Keratinocyte (primary cell): ENCODE measurements around the gene PLD1. TPM values are rescaled to one million over a fixed set of nuclear protein-coding genes. Genes with fewer than 3 reads are reported as not detected.
"Not testable (repeated sequence)": the region's sequence is repeated elsewhere in the genome, so short reads cannot be mapped to it uniquely, and the experiment has no call there.

ENCODE experiments used
- DNase-seq: peaks from one replicate; pipeline ENCODE4 v3.0.0-alpha.2; 2011; ENCODE audit warnings: low read depth, missing footprints, low spot score
- FAIRE-seq: peaks from 2 replicates; lab custom pipeline; 2011; peaks lifted over from hg19 to GRCh38; lab: Jason Lieb, UNC
- H2AFZ ChIP-seq: 2 replicates; pipeline ENCODE4 v1.6.0; 2012; ENCODE audit warnings: low read length, control low read depth, inconsistent platforms; ENCODE audit not compliant: control insufficient read depth
- H3K27ac ChIP-seq: 2 replicates; pipeline ENCODE4 v1.5.1; 2011; ENCODE audit warnings: low read length; ENCODE audit not compliant: control insufficient read depth, insufficient read depth
- H3K27me3 ChIP-seq: 3 replicates; pipeline ENCODE4 v1.6.0; 2011; ENCODE audit warnings: low read length; ENCODE audit not compliant: control insufficient read depth, insufficient read depth; ENCODE audit errors: extremely low read depth
- H3K36me3 ChIP-seq, 2 experiments: 2 replicates in 1 of 2; 3 replicates in 1 of 2; pipeline ENCODE4 v1.5.1; 2011; ENCODE audit warnings: low read length in 2 of 2, mild to moderate bottlenecking in 1 of 2; ENCODE audit not compliant: control insufficient read depth in 2 of 2, insufficient read depth in 2 of 2; ENCODE audit errors: extremely low read depth in 1 of 2
- H3K4me1 ChIP-seq: 3 replicates; pipeline ENCODE4 v1.5.1; 2011; ENCODE audit warnings: low read length; ENCODE audit not compliant: control insufficient read depth, insufficient read depth; ENCODE audit errors: extremely low read depth
- H3K4me2 ChIP-seq: 3 replicates; pipeline ENCODE4 v1.6.0; 2011; ENCODE audit warnings: low read depth, low read length; ENCODE audit not compliant: control insufficient read depth, insufficient read depth; ENCODE audit errors: extremely low read depth
- H3K4me3 ChIP-seq, 3 experiments: fragments of 200-600 bp in 1 of 3; sonication (generic) in 1 of 3; 2 replicates in 2 of 3; 3 replicates in 1 of 3; pipeline ENCODE4 v1.5.1; 2011 to 2016; ENCODE audit warnings: low read length in 3 of 3, mild to moderate bottlenecking in 3 of 3, control low read depth in 2 of 3, inconsistent platforms in 1 of 3, low read depth in 1 of 3, mixed read lengths in 1 of 3, mixed run types in 1 of 3, moderate library complexity in 1 of 3; ENCODE audit not compliant: control insufficient read depth in 2 of 3, insufficient read depth in 2 of 3; ENCODE audit errors: extremely low read depth in 1 of 3
- H3K79me2 ChIP-seq: 2 replicates; pipeline ENCODE4 v1.6.0; 2012; ENCODE audit warnings: low read length; ENCODE audit not compliant: control insufficient read depth, insufficient read depth
- H3K9ac ChIP-seq: 3 replicates; pipeline ENCODE4 v1.6.0; 2011; ENCODE audit warnings: low read length; ENCODE audit not compliant: control insufficient read depth, insufficient read depth; ENCODE audit errors: extremely low read depth
- H3K9me1 ChIP-seq: 3 replicates; pipeline ENCODE4 v1.6.0; 2011; ENCODE audit warnings: low read length; ENCODE audit not compliant: control insufficient read depth, insufficient read depth; ENCODE audit errors: extremely low read depth
- H3K9me3 ChIP-seq: 2 replicates; pipeline ENCODE4 v1.5.1; 2012; ENCODE audit warnings: low read depth, low read length; ENCODE audit not compliant: control insufficient read depth
- H4K20me1 ChIP-seq: 3 replicates; pipeline ENCODE4 v1.6.0; 2011; ENCODE audit warnings: low read length; ENCODE audit not compliant: control insufficient read depth, insufficient read depth; ENCODE audit errors: extremely low read depth
- EZH2 ChIP-seq: IDR thresholded peaks from one replicate; pipeline ENCODE4 v1.6.1; 2012; ENCODE audit warnings: inconsistent platforms, mild to moderate bottlenecking, low read length, moderate library complexity
- dilution Hi-C: fragments of 300-500 bp; cut with MboI; formaldehyde crosslinking; loops from one replicate; pipeline ENCODE4 v1.7.0; 2020; ENCODE audit warnings: low sequenced_read_pairs; ENCODE audit not compliant: extremely low pct_ligation_motif_present
- polyA minus RNA-seq, 3 experiments: library from RNA; depleted of rRNA, polyadenylated mRNA; stranded (reverse); fragments of >200 nt; gene quantifications; 1 replicate in 1 of 3; 2 replicates in 1 of 3; 3 replicates in 1 of 3; pipeline ENCODE4 v1.2.3, GENCODE V29; 2011
- polyA plus RNA-seq, 5 experiments: library from polyadenylated mRNA; depleted of rRNA in 3 of 5; stranded (reverse) in 3 of 5; stranded (forward) in 1 of 5; unstranded in 1 of 5; fragments of >200 nt; gene quantifications; 1 replicate in 1 of 5; 2 replicates in 3 of 5; 3 replicates in 1 of 5; pipeline versions ENCODE4 v1.2.1 to v1.2.3, GENCODE V29; 2011 to 2012; ENCODE audit warnings: missing spikeins in 2 of 5, low read depth in 1 of 5, low replicate concordance in 1 of 5
- TF ChIP-seq, protein P1 (sequence below), 3 experiments: IDR thresholded peaks in 1 of 3; conservative IDR thresholded peaks in 1 of 3; optimal IDR thresholded peaks in 1 of 3; 2 replicates in 2 of 3; 3 replicates in 1 of 3; pipeline versions ENCODE3 to v1.5.1; 2011; ENCODE audit warnings: low read length in 3 of 3, mild to moderate bottlenecking in 3 of 3, moderate library complexity in 2 of 3, control low read depth in 1 of 3, inconsistent platforms in 1 of 3; ENCODE audit not compliant: insufficient read depth in 2 of 3; ENCODE audit errors: extremely low read depth in 1 of 3

The PLD1 gene, protein sequence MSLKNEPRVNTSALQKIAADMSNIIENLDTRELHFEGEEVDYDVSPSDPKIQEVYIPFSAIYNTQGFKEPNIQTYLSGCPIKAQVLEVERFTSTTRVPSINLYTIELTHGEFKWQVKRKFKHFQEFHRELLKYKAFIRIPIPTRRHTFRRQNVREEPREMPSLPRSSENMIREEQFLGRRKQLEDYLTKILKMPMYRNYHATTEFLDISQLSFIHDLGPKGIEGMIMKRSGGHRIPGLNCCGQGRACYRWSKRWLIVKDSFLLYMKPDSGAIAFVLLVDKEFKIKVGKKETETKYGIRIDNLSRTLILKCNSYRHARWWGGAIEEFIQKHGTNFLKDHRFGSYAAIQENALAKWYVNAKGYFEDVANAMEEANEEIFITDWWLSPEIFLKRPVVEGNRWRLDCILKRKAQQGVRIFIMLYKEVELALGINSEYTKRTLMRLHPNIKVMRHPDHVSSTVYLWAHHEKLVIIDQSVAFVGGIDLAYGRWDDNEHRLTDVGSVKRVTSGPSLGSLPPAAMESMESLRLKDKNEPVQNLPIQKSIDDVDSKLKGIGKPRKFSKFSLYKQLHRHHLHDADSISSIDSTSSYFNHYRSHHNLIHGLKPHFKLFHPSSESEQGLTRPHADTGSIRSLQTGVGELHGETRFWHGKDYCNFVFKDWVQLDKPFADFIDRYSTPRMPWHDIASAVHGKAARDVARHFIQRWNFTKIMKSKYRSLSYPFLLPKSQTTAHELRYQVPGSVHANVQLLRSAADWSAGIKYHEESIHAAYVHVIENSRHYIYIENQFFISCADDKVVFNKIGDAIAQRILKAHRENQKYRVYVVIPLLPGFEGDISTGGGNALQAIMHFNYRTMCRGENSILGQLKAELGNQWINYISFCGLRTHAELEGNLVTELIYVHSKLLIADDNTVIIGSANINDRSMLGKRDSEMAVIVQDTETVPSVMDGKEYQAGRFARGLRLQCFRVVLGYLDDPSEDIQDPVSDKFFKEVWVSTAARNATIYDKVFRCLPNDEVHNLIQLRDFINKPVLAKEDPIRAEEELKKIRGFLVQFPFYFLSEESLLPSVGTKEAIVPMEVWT
- polyA plus RNA-seq (8.1 to 18.1 TPM (median 14.7 TPM) in 3 replicates), polyA minus RNA-seq (3.9 to 67.5 TPM (median 38.3 TPM) in 3 replicates)
- 8.5 TPM for polyA plus RNA-seq (2011; ENCODE audit: low read depth)
- 5.1 and 9.8 TPM in 2 replicates for polyA plus RNA-seq (2011; cell fraction: cytosol; rRNA removed)
- 27.1 and 28.4 TPM in 2 replicates for polyA plus RNA-seq (2011; cell fraction: nucleus; rRNA removed)
- polyA plus RNA-seq (2012; ENCODE audit: low replicate concordance): 6.1 and 9.3 TPM in 2 replicates
- 5.9 TPM for polyA minus RNA-seq (2011; cell fraction: cytosol; rRNA and poly(A)+ RNA removed)
- 51.8 and 109 TPM in 2 replicates for polyA minus RNA-seq (2011; cell fraction: nucleus; rRNA and poly(A)+ RNA removed)

DNA sequence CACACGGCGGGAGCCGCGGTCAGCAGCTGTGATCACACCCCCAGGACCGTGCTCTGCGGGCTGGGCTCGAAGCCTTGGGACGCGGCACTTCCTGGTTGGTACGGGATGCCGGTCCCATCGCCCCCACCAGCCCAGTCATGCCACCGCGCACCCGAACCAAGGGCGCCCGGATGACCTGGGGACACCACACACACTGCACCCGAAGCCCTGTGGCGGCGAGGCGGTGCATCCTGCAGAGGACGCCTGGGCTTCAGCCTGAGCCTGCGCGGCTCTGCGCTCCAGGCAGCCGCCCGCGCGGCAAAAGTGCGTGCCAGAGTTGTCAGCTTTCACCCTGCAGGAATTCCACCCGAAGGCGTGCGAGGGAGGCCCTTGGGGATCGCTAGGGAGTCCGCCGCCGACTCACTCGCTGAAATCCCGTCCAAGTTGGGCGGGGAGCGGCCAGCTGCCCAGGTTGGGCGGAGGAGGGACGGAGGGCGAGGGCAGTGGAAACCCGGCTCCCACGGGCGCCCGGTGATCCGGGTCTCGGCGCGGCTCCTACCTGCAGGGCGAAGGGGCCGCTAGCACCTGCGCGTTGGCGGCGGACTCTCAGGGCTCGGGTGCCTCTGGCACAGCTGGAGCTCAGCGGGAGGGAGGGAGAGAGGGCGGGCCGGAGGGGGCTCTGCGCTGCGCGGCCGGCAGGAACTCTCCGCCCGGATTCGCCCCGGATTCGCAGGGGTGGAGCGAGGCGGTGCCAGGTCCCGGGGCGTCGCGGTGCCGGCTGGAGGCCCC, at the start of gene PLD1:
Gene PLD1 (minus strand): TSS at position 623 of the 768 bp plus-strand sequence. CDS start 72,432 bp downstream, outside the sequence.
- no peak for TF ChIP-seq EZH2
- TF ChIP-seq, protein P1, sequence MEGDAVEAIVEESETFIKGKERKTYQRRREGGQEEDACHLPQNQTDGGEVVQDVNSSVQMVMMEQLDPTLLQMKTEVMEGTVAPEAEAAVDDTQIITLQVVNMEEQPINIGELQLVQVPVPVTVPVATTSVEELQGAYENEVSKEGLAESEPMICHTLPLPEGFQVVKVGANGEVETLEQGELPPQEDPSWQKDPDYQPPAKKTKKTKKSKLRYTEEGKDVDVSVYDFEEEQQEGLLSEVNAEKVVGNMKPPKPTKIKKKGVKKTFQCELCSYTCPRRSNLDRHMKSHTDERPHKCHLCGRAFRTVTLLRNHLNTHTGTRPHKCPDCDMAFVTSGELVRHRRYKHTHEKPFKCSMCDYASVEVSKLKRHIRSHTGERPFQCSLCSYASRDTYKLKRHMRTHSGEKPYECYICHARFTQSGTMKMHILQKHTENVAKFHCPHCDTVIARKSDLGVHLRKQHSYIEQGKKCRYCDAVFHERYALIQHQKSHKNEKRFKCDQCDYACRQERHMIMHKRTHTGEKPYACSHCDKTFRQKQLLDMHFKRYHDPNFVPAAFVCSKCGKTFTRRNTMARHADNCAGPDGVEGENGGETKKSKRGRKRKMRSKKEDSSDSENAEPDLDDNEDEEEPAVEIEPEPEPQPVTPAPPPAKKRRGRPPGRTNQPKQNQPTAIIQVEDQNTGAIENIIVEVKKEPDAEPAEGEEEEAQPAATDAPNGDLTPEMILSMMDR (optimal IDR thresholded peaks at IDR 0.05 in 1 of 3, IDR thresholded peaks at IDR 0.05 in 1 of 3, conservative IDR thresholded peaks at IDR 0.05 in 1 of 3; ENCODE audit: extremely low read depth in 1 of 3, insufficient read depth in 2 of 3, low read length in 3 of 3): peak in 1 of 3 experiments; percentile 18
- no peaks in the 10 kb centered on the region for H3K9me1 ChIP-seq
- H3K36me3 ChIP-seq: no peaks in the 10 kb centered on the region
- H3K4me1 ChIP-seq: peaks cover 41% of the 10 kb centered on the region
- H3K27me3 ChIP-seq: no peaks in the 10 kb centered on the region
- H3K79me2 ChIP-seq: peaks cover 11% of the 10 kb centered on the region
- H3K9ac ChIP-seq: peak within 1 kb of the TSS; percentile 93
- FAIRE-seq (no peak), DNase-seq (no peak)
- peak within 1 kb of the TSS; percentile 81 for H3K4me2 ChIP-seq
- peak within 1 kb of the TSS; percentile 48 to 68 (median 64) for H3K4me3 ChIP-seq
- H4K20me1 ChIP-seq: no peaks in the 10 kb centered on the region
- dilution Hi-C loops: no loop called here
- no peaks in the 10 kb centered on the region for H3K9me3 ChIP-seq
- peak within 1 kb of the TSS; percentile 85 for H2AFZ ChIP-seq
- H3K27ac ChIP-seq: peak within 1 kb of the TSS; percentile 79

DNA sequence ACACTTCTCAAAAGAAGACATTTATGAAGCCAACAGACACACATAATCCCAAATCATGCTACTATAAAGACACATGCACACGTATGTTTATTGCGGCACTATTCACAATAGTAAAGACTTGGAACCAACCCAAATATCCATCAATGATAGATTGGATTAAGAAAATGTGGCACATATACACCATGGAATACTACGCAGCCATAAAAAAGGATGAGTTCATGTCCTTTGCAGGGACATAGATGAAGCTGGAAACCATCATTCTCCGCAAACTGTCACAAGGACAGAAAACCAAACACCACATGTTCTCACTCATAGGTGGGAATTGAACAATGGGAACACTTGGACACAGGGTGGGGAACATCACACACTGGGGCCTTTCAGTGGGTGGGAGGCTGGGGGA, 48.5 kb upstream of the PLD1 start:
- dilution Hi-C loops, H3K9ac ChIP-seq, FAIRE-seq, H3K27ac ChIP-seq, H3K4me2 ChIP-seq, H3K9me1 ChIP-seq, DNase-seq, H3K9me3 ChIP-seq, H3K79me2 ChIP-seq, H2AFZ ChIP-seq, H3K4me3 ChIP-seq, H3K4me1 ChIP-seq, H3K36me3 ChIP-seq, H3K27me3 ChIP-seq, H4K20me1 ChIP-seq: not testable (repeated sequence)
